Panc1 (cell line): ENCODE data around the gene MUS81. TPM values are rescaled to one million over a fixed set of nuclear protein-coding genes. Genes with fewer than 3 reads are reported as not detected.

ENCODE experiments used
- ATAC-seq: fragments of 200-7000 bp; cut with Tn5 transposase; 2 replicates; pipeline ENCODE4 v1.9.1; 2020; ENCODE audit warnings: mild to moderate bottlenecking, moderate library complexity
- BruUV-seq: library from RNA; stranded (reverse); fragments of 400-500 nt; replicated peaks from 2 replicates; lab custom pipeline; 2021; lab: Mats Ljungman, UMichigan
- CTCF ChIA-PET: fragments of 300-600 bp; sonication (Branson Sonifier 250); formaldehyde crosslinking; loops from one replicate; lab custom pipeline; 2022; ENCODE audit warnings: antibody characterized with exemption; lab: Charles Lee
- POLR2A ChIA-PET: fragments of 300-600 bp; sonication (Branson Sonifier 250); formaldehyde crosslinking; loops from one replicate; lab custom pipeline; 2022; ENCODE audit warnings: antibody characterized with exemption; lab: Charles Lee
- DNase-seq: peaks from one replicate; pipeline ENCODE4 v3.0.0-alpha.2; 2010; ENCODE audit warnings: low read depth, low spot score
- H3K27ac ChIP-seq: 2 replicates; pipeline ENCODE4 v1.5.1; 2011; ENCODE audit warnings: mild to moderate bottlenecking, low read length, inconsistent platforms
- H3K27me3 ChIP-seq: fragments of 200-500 bp; sonication (Bioruptor generic); 2 replicates; pipeline ENCODE4 v1.6.0; 2014; ENCODE audit warnings: low read length, inconsistent platforms; ENCODE audit not compliant: control insufficient read depth, insufficient read depth
- H3K36me3 ChIP-seq: fragments of 200-500 bp; sonication (Bioruptor generic); 2 replicates; pipeline ENCODE4 v1.5.1; 2014; ENCODE audit warnings: inconsistent platforms, mild to moderate bottlenecking, low read length, moderate library complexity; ENCODE audit not compliant: control insufficient read depth, insufficient read depth
- H3K4me1 ChIP-seq: 2 replicates; pipeline ENCODE4 v1.5.1; 2011; ENCODE audit warnings: inconsistent platforms, mild to moderate bottlenecking, low read length, moderate library complexity; ENCODE audit not compliant: control insufficient read depth, insufficient read depth
- H3K4me3 ChIP-seq, 2 experiments: 2 replicates each; pipeline ENCODE4 v1.5.1; 2011 to 2012; ENCODE audit warnings: low read depth in 2 of 2, low read length in 2 of 2, mild to moderate bottlenecking in 2 of 2, inconsistent platforms in 1 of 2, moderate library complexity in 1 of 2
- H3K9me3 ChIP-seq: fragments of 200-500 bp; sonication (Bioruptor generic); 2 replicates; pipeline ENCODE4 v1.5.1; 2014; ENCODE audit warnings: low read depth, mild to moderate bottlenecking, inconsistent platforms, low read length, moderate library complexity; ENCODE audit not compliant: control insufficient read depth, insufficient read depth
- POLR2AphosphoS5 ChIP-seq: IDR thresholded peaks from 2 replicates; pipeline ENCODE4 v1.6.1; 2012; ENCODE audit warnings: mild to moderate bottlenecking, low read depth, low read length, moderate library complexity
- SIN3A ChIP-seq: IDR thresholded peaks from 2 replicates; pipeline ENCODE4 v1.6.1; 2012; ENCODE audit warnings: low read depth, mild to moderate bottlenecking, low read length, moderate library complexity, borderline replicate concordance; ENCODE audit not compliant: insufficient read depth
- TCF7L2 ChIP-seq: IDR thresholded peaks from 2 replicates; pipeline ENCODE4 v1.6.1; 2011; ENCODE audit warnings: mild to moderate bottlenecking, low read depth, low read length, inconsistent platforms
- in situ Hi-C: cut with HindIII; loops from 2 replicates; pipeline ENCODE4 v1.10.0; 2016; ENCODE audit warnings: low sequenced_read_pairs, low pct_unique_long_range_greater_than_20kb
- intact Hi-C: fragments of 100-400 bp; cut with micrococcal nuclease; formaldehyde crosslinking; loops from one replicate; pipeline ENCODE4 v1.10.0; 2022; ENCODE audit not compliant: unreplicated experiment
- total RNA-seq: library from RNA; stranded (reverse); gene quantifications from one replicate; pipeline ENCODE4 v1.2.1, GENCODE V29; 2021; ENCODE audit not compliant: unreplicated experiment
- TF ChIP-seq, protein P1 (sequence below), 2 experiments: IDR thresholded peaks; 2 replicates each; pipeline ENCODE4 v1.6.1; 2011 to 2012; ENCODE audit warnings: low read depth in 2 of 2, control low read depth in 1 of 2, low read length in 1 of 2, mild to moderate bottlenecking in 1 of 2, moderate library complexity in 1 of 2; ENCODE audit not compliant: insufficient read depth in 1 of 2
- TF ChIP-seq, protein P2 (sequence below): fragments of 450-650 bp; IDR thresholded peaks from 2 replicates; pipeline ENCODE4 v1.5.1; 2017; ENCODE audit warnings: mild to moderate bottlenecking

Gene MUS81
- total RNA-seq, 1 experiment from 2014 or later, result 140 TPM

- POLR2A ChIA-PET, result no interaction called here
- Histone ChIP-seq H3K27me3 (no peaks in the 10 kb centered on the region), H3K4me3 (peak overlapping the region; percentile 85 to 99), H3K9me3 (no peaks in the 10 kb centered on the region), H3K27ac (peak overlapping the region; percentile 98), H3K4me1 (peaks cover 28% of the 10 kb centered on the region), H3K36me3 (peaks cover 2% of the 10 kb centered on the region)
- in situ Hi-C loops (no loop called here), intact Hi-C loops (no loop called here)
- TF ChIP-seq TCF7L2 (no peak), POLR2AphosphoS5 (no peak), SIN3A (no peak)
- TF ChIP-seq, protein P1, sequence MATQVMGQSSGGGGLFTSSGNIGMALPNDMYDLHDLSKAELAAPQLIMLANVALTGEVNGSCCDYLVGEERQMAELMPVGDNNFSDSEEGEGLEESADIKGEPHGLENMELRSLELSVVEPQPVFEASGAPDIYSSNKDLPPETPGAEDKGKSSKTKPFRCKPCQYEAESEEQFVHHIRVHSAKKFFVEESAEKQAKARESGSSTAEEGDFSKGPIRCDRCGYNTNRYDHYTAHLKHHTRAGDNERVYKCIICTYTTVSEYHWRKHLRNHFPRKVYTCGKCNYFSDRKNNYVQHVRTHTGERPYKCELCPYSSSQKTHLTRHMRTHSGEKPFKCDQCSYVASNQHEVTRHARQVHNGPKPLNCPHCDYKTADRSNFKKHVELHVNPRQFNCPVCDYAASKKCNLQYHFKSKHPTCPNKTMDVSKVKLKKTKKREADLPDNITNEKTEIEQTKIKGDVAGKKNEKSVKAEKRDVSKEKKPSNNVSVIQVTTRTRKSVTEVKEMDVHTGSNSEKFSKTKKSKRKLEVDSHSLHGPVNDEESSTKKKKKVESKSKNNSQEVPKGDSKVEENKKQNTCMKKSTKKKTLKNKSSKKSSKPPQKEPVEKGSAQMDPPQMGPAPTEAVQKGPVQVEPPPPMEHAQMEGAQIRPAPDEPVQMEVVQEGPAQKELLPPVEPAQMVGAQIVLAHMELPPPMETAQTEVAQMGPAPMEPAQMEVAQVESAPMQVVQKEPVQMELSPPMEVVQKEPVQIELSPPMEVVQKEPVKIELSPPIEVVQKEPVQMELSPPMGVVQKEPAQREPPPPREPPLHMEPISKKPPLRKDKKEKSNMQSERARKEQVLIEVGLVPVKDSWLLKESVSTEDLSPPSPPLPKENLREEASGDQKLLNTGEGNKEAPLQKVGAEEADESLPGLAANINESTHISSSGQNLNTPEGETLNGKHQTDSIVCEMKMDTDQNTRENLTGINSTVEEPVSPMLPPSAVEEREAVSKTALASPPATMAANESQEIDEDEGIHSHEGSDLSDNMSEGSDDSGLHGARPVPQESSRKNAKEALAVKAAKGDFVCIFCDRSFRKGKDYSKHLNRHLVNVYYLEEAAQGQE (IDR thresholded peaks at IDR 0.05; ENCODE audit: insufficient read depth in 1 of 2, low read depth in 2 of 2, low read length in 1 of 2), result no peak
- TF ChIP-seq, protein P2, sequence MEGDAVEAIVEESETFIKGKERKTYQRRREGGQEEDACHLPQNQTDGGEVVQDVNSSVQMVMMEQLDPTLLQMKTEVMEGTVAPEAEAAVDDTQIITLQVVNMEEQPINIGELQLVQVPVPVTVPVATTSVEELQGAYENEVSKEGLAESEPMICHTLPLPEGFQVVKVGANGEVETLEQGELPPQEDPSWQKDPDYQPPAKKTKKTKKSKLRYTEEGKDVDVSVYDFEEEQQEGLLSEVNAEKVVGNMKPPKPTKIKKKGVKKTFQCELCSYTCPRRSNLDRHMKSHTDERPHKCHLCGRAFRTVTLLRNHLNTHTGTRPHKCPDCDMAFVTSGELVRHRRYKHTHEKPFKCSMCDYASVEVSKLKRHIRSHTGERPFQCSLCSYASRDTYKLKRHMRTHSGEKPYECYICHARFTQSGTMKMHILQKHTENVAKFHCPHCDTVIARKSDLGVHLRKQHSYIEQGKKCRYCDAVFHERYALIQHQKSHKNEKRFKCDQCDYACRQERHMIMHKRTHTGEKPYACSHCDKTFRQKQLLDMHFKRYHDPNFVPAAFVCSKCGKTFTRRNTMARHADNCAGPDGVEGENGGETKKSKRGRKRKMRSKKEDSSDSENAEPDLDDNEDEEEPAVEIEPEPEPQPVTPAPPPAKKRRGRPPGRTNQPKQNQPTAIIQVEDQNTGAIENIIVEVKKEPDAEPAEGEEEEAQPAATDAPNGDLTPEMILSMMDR, result no peak
- DNase-seq, result no peak
- CTCF ChIA-PET, result no interaction called here
- BruUV-seq, result no TSS peak
- no peak for ATAC-seq
Measured at GRCh38 chr11:65862191-65862735, 2.0 kb downstream of the MUS81 start.

DNA sequence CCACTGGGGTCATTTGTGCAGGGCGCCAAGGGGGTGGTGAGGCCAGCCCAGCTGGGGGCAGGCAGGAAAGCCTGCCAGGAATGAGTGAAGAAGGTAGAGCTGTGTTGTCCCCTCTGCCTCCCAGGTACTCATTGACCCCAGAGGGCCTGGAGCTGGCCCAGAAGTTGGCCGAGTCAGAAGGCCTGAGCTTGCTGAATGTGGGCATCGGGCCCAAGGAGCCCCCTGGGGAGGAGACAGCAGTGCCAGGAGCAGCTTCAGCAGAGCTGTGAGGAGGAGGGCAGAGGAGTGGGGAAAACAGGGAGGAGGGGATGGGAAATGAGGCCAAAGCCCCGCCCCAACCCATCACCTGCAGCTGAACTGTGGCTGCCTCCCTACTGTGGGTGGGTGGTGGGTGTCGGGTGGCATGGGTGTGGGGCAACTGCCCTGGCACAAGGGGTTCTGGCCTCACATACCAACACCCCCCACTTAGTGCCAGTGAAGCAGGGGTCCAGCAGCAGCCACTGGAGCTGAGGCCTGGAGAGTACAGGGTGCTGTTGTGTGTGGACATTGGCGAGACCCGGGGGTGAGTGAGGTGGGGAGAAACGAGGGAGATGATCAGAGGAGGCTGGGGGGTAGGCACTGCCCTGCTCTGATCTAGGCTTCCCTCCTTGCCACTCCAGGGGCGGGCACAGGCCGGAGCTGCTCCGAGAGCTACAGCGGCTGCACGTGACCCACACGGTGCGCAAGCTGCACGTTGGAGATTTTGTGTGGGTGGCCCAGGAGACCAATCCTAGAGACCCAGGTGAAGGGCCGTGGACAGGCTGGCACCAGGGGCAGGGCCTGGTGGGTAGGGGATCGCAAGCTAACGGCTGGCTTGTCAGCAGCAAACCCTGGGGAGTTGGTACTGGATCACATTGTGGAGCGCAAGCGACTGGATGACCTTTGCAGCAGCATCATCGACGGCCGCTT, 3.0 kb downstream of the MUS81 start:
- CTCF ChIA-PET, result no interaction called here

More for the DNA sequence above, 3.0 kb downstream of the MUS81 start:
- DNase-seq (no peak), ATAC-seq (no peak)
- in situ Hi-C loops (no loop called here), intact Hi-C loops (no loop called here)
- BruUV-seq, result no TSS peak
- no peak for TF ChIP-seq TCF7L2
- TF ChIP-seq POLR2AphosphoS5, result 0 out of 2 replicates have a peak, but pooled peaks have one; percentile 18
- peaks cover 2% of the 10 kb centered on the region for H3K36me3 ChIP-seq
- H3K27me3 ChIP-seq, result no peaks in the 10 kb centered on the region
- H3K4me3 ChIP-seq, result no peak overlapping the region
- H3K4me1 ChIP-seq, result peaks cover 28% of the 10 kb centered on the region
- H3K9me3 ChIP-seq, result no peaks in the 10 kb centered on the region
- no peak overlapping the region for H3K27ac ChIP-seq
- POLR2A ChIA-PET, result interaction anchor here (0.6 kb wide), 1 partner anchor 28 kb away, joined by 3 read pairs; the partner anchor contains the start of gene CCDC85B
